Thoracic aorta (tissue), 2 donors: ENCODE data around the gene FAM107B. TPM values are rescaled to one million over a fixed set of nuclear protein-coding genes. Genes with fewer than 3 reads are reported as not detected.
"Not testable (repeated sequence)": the region's sequence is repeated elsewhere in the genome, so short reads cannot be mapped to it uniquely, and the experiment has no call there.

Source experiments
- ATAC-seq: fragments of 150-250 bp; one replicate; pipeline ENCODE4 v1.8.0; 2017; ENCODE audit warnings: low read depth; ENCODE audit not compliant: insufficient number of reproducible peaks, low FRiP score
- DNase-seq: peaks from one replicate; pipeline ENCODE4 v3.0.0-alpha.2; 2020; ENCODE audit warnings: low spot score
- H3K27ac ChIP-seq, 2 donors: fragments of 200-600 bp; sonication (generic); 1 replicate in 1 of 2; 2 replicates in 1 of 2; pipeline ENCODE4 v1.5.1; 2016; ENCODE audit warnings: mild to moderate bottlenecking in 2 of 2, moderate library complexity in 2 of 2
- H3K27me3 ChIP-seq: fragments of 200-600 bp; sonication (generic); replicated peaks from 2 replicates; pipeline ENCODE4 v1.6.0; 2016; ENCODE audit warnings: mild to moderate bottlenecking; ENCODE audit not compliant: insufficient read depth
- H3K36me3 ChIP-seq: fragments of 200-600 bp; sonication (generic); one replicate; pipeline ENCODE4 v1.5.1; 2016
- H3K4me1 ChIP-seq, 2 donors: fragments of 200-600 bp; sonication (generic); 1 replicate in 1 of 2; 2 replicates in 1 of 2; pipeline versions ENCODE4 v1.5.1 to v1.6.0; 2016; ENCODE audit warnings: low read depth in 2 of 2, mild to moderate bottlenecking in 1 of 2; ENCODE audit not compliant: control insufficient read depth in 1 of 2
- H3K4me3 ChIP-seq: fragments of 200-600 bp; sonication (generic); 2 replicates; pipeline ENCODE4 v1.5.1; 2016; ENCODE audit warnings: mild to moderate bottlenecking
- H3K9me3 ChIP-seq: fragments of 200-600 bp; sonication (generic); 2 replicates; pipeline ENCODE4 v1.5.1; 2016
- CTCF ChIP-seq: fragments of 200-600 bp; sonication (generic); IDR thresholded peaks from one replicate; pipeline ENCODE4 v1.5.1; 2019; ENCODE audit warnings: antibody characterized with exemption
- total RNA-seq, 2 donors: library from RNA; depleted of rRNA; stranded (reverse); fragments of >200 nt; gene quantifications; one replicate each; pipeline versions ENCODE4 v1.1.0 to v1.2.3, GENCODE V29; 2016

FAM107B gene
- total RNA-seq, 2 donors from 2014 or later = 33.6 to 50.6 TPM

GRCh38 chr10:14820010-14820774, 45.5 kb upstream of the FAM107B start:
- Histone ChIP-seq H3K4me1 (peaks cover 0 to 14% of the 10 kb centered on the region in 2 donors), H3K4me3 (no peak overlapping the region), H3K36me3 (no peaks in the 10 kb centered on the region), H3K27me3 (no peaks in the 10 kb centered on the region), H3K27ac (no peak overlapping the region), H3K9me3 (no peaks in the 10 kb centered on the region)
- ATAC-seq (peak; percentile 60), DNase-seq (no peak)
- no peak for TF ChIP-seq CTCF

GRCh38 chr10:14816717-14817116, 42.0 kb upstream of the FAM107B start:
- H3K4me3 ChIP-seq, DNase-seq, H3K9me3 ChIP-seq, H3K27me3 ChIP-seq, H3K36me3 ChIP-seq, ATAC-seq, H3K27ac ChIP-seq: not testable (repeated sequence)
- H3K4me1 ChIP-seq = peaks cover 0 to 14% of the 10 kb centered on the region in 2 donors

GRCh38 chr10:14815681-14816080, 41.0 kb upstream of the FAM107B start:
- ATAC-seq = no peak
- TF ChIP-seq CTCF = no peak
- H3K27me3 ChIP-seq = no peaks in the 10 kb centered on the region
- H3K27ac ChIP-seq = no peak overlapping the region
- H3K4me3 ChIP-seq = no peak overlapping the region
- no peaks in the 10 kb centered on the region for H3K9me3 ChIP-seq
- no peak for DNase-seq
- peaks cover 0 to 13% of the 10 kb centered on the region in 2 donors for H3K4me1 ChIP-seq
- H3K36me3 ChIP-seq = no peaks in the 10 kb centered on the region

GRCh38 chr10:14812271-14812670, 37.6 kb upstream of the FAM107B start:
- Histone ChIP-seq H3K4me1 (no peaks in the 10 kb centered on the region), H3K36me3 (no peaks in the 10 kb centered on the region)
- ATAC-seq = no peak

GRCh38 chr10:14810969-14811953, 36.6 kb upstream of the FAM107B start:
- Histone ChIP-seq H3K4me1 (no peaks in the 10 kb centered on the region), H3K36me3 (no peaks in the 10 kb centered on the region), H3K27ac (no peak overlapping the region), H3K27me3 (no peaks in the 10 kb centered on the region), H3K4me3 (no peak overlapping the region), H3K9me3 (no peaks in the 10 kb centered on the region)
- no peak for TF ChIP-seq CTCF
- ATAC-seq (no peak), DNase-seq (no peak)

More at GRCh38 chr10:14812271-14812670, 37.6 kb upstream of the FAM107B start:
- no peaks in the 10 kb centered on the region for H3K9me3 ChIP-seq
- no peak overlapping the region for H3K27ac ChIP-seq
- no peak for DNase-seq
- no peak for TF ChIP-seq CTCF
- no peaks in the 10 kb centered on the region for H3K27me3 ChIP-seq
- H3K4me3 ChIP-seq = no peak overlapping the region
